SU-DHL-6 (cell line): ENCODE measurements around the gene LRBA.

ENCODE experiments used
- CTCF ChIP-seq: fragments of 200-600 bp; sonication (generic); IDR thresholded peaks from one replicate; pipeline ENCODE4 v1.5.1; 2017; ENCODE audit warnings: antibody characterized with exemption, mild to moderate bottlenecking, low read length, moderate library complexity; ENCODE audit not compliant: insufficient read depth, poor library complexity, severe bottlenecking
- EZH2phosphoT487 ChIP-seq: fragments of 200-600 bp; sonication (generic), shearing (Covaris generic); conservative IDR thresholded peaks from 2 replicates; pipeline ENCODE4 v1.6.1; 2018; ENCODE audit warnings: mild to moderate bottlenecking, antibody characterized with exemption, low read length, moderate library complexity, mixed read lengths

GRCh38 chr4:150723727-150724411 lies 291.2 kb downstream of the LRBA start:
- no peak for TF ChIP-seq CTCF
- TF ChIP-seq EZH2phosphoT487: no peak
